DND-41 (cell line): ENCODE results near the gene PSMD12.
"Not testable (repeated sequence)": the region's sequence is repeated elsewhere in the genome, so short reads cannot be mapped to it uniquely, and the experiment has no call there.

ENCODE experiments used
- ATAC-seq: fragments of 200-7000 bp; cut with Tn5 transposase; 3 replicates; pipeline ENCODE4 v1.9.1; 2021; ENCODE audit warnings: low read depth; ENCODE audit not compliant: insufficient read depth
- DNase-seq: peaks from one replicate; pipeline ENCODE4 v3.0.0-alpha.2; 2020
- H2AFZ ChIP-seq: 2 replicates; pipeline ENCODE4 v1.6.0; 2012; ENCODE audit warnings: low read depth, low read length
- H3K27ac ChIP-seq: 2 replicates; pipeline ENCODE4 v1.5.1; 2012; ENCODE audit warnings: low read length, inconsistent platforms
- H3K27me3 ChIP-seq: fragments of 200-600 bp; sonication (generic); 2 replicates; pipeline ENCODE4 v1.6.0; 2012; ENCODE audit warnings: low read length, mild to moderate bottlenecking, inconsistent platforms; ENCODE audit not compliant: insufficient read depth, poor library complexity
- H3K36me3 ChIP-seq: 2 replicates; pipeline ENCODE4 v1.5.1; 2012; ENCODE audit warnings: low read length, inconsistent platforms; ENCODE audit not compliant: insufficient read depth
- H3K4me1 ChIP-seq: 2 replicates; pipeline ENCODE4 v1.5.1; 2012; ENCODE audit warnings: mild to moderate bottlenecking, low read length; ENCODE audit not compliant: insufficient read depth
- H3K4me2 ChIP-seq: 2 replicates; pipeline ENCODE4 v1.6.0; 2012; ENCODE audit warnings: mild to moderate bottlenecking, moderate library complexity, low read length, inconsistent platforms; ENCODE audit not compliant: insufficient read depth
- H3K4me3 ChIP-seq, 2 experiments: fragments of 200-600 bp in 1 of 2; shearing (Covaris generic) in 1 of 2; 2 replicates each; pipeline ENCODE4 v1.5.1; 2012 to 2016; ENCODE audit warnings: inconsistent platforms in 2 of 2, low read length in 2 of 2, mild to moderate bottlenecking in 2 of 2, low read depth in 1 of 2, moderate library complexity in 1 of 2
- H3K79me2 ChIP-seq: 2 replicates; pipeline ENCODE4 v1.6.0; 2012; ENCODE audit warnings: low read length, inconsistent platforms; ENCODE audit not compliant: insufficient read depth
- H3K9ac ChIP-seq: 2 replicates; pipeline ENCODE4 v1.6.0; 2012; ENCODE audit warnings: low read depth, mild to moderate bottlenecking, inconsistent platforms, low read length, moderate library complexity
- H3K9me3 ChIP-seq: 2 replicates; pipeline ENCODE4 v1.5.1; 2012; ENCODE audit warnings: low read length, moderate library complexity, mild to moderate bottlenecking, inconsistent platforms; ENCODE audit not compliant: insufficient read depth, severe bottlenecking
- H4K20me1 ChIP-seq: 2 replicates; pipeline ENCODE4 v1.6.0; 2012; ENCODE audit warnings: low read length; ENCODE audit not compliant: insufficient read depth
- CTCF ChIP-seq: IDR thresholded peaks from 2 replicates; pipeline ENCODE4 v1.5.1; 2012; ENCODE audit warnings: borderline replicate concordance, low read length, moderate library complexity, mild to moderate bottlenecking; ENCODE audit not compliant: poor library complexity, severe bottlenecking; ENCODE audit errors: extremely low read depth
- EZH2 ChIP-seq: IDR thresholded peaks from 3 replicates; pipeline ENCODE4 v1.6.1; 2012; ENCODE audit warnings: borderline replicate concordance, low read depth, mild to moderate bottlenecking, moderate library complexity, low read length, inconsistent platforms; ENCODE audit not compliant: severe bottlenecking

The PSMD12 gene

GRCh38 chr17:67336859-67337258 is 29.5 kb downstream of the PSMD12 start:
- H3K4me2 ChIP-seq = no peak overlapping the region
- peaks cover 22% of the 10 kb centered on the region for H3K36me3 ChIP-seq
- no peaks in the 10 kb centered on the region for H3K27me3 ChIP-seq
- ATAC-seq (peak; percentile 48; the same call in 1 of the 3 replicates), DNase-seq (no peak)
- H3K9me3 ChIP-seq = no peaks in the 10 kb centered on the region
- no peaks in the 10 kb centered on the region for H4K20me1 ChIP-seq
- no peak overlapping the region for H3K27ac ChIP-seq
- no peaks in the 10 kb centered on the region for H3K79me2 ChIP-seq
- H3K9ac ChIP-seq = no peak overlapping the region
- H3K4me3 ChIP-seq = no peak overlapping the region
- no peak overlapping the region for H2AFZ ChIP-seq
- TF ChIP-seq CTCF = no peak
- TF ChIP-seq EZH2 = no peak
- no peaks in the 10 kb centered on the region for H3K4me1 ChIP-seq

- Histone ChIP-seq H3K27ac (no peak overlapping the region), H3K9me3 (no peaks in the 10 kb centered on the region), H3K27me3 (no peaks in the 10 kb centered on the region), H3K4me1 (no peaks in the 10 kb centered on the region), H4K20me1 (no peaks in the 10 kb centered on the region), H2AFZ (no peak overlapping the region), H3K4me2 (no peak overlapping the region), H3K79me2 (no peaks in the 10 kb centered on the region), H3K4me3 (no peak overlapping the region), H3K9ac (no peak overlapping the region), H3K36me3 (peaks cover 9% of the 10 kb centered on the region; the same call in 1 of the 2 replicates)
- no peak for ATAC-seq
- TF ChIP-seq CTCF (no peak), EZH2 (no peak)
- DNase-seq = no peak
Observed at GRCh38 chr17:67335245-67335835, 31.0 kb downstream of the PSMD12 start.

- H3K9me3 ChIP-seq, ATAC-seq, H3K36me3 ChIP-seq, H3K4me3 ChIP-seq, H3K27me3 ChIP-seq, DNase-seq, H3K4me1 ChIP-seq, H3K4me2 ChIP-seq, H3K9ac ChIP-seq, H3K79me2 ChIP-seq, H3K27ac ChIP-seq, H2AFZ ChIP-seq, H4K20me1 ChIP-seq: not testable (repeated sequence)
Observed at GRCh38 chr17:67332162-67332508, 34.2 kb downstream of the PSMD12 start.

DNA sequence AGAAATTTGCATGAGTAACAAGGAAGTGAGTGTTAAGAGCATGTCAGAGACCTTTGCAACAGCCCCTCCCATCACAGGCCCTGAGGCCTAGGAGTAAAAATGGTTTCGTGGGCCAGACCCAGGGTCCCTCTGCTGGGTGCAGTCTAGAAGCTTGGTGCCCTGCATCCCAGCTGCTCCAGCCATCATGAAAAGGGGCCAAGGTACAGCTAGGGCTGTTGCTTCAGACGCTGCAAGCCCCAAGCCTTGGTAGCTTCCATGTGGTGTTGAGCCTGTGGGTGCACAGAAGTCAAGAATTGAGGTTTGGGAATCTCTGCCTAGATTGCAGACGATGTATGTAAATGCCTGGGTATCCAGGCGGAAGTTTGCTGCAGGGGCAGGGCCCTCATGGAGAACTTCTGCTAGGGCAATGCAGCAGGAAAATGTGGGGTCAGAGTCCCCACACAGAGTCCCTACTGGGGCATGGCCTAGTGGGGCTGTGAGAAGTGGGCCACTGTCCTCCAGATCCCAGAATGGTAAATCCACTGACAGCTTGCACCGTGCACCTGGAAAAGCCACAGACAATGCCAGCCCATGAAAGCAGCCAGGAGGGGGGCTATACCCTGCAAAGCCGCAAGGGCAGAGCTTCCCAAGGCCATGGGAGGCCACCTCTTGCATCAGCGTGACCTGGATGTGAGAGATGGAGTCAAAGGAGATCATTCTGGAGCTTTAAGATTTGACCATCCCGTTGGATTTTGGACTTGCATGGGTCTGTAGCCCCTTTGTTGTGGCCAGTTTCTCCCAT is 34.8 kb downstream of the PSMD12 start:
- H4K20me1 ChIP-seq, ATAC-seq, H3K9ac ChIP-seq, H3K27me3 ChIP-seq, H3K4me1 ChIP-seq, H3K4me3 ChIP-seq, H2AFZ ChIP-seq, H3K4me2 ChIP-seq, H3K27ac ChIP-seq, H3K9me3 ChIP-seq, H3K79me2 ChIP-seq, DNase-seq, H3K36me3 ChIP-seq: not testable (repeated sequence)
